GM11168 (cell line): Measurements from ENCODE around the gene TEKT5.
"Not testable (repeated sequence)": the region's sequence is repeated elsewhere in the genome, so short reads cannot be mapped to it uniquely, and the experiment has no call there.

Experiments used
- in situ Hi-C: fragments of 300-500 bp; cut with MboI; formaldehyde crosslinking; loops from one replicate; pipeline ENCODE4 v1.12.0; 2022; ENCODE audit warnings: low sequenced_read_pairs; ENCODE audit not compliant: unreplicated experiment

The TEKT5 gene

GRCh38 chr16:10641555-10641952 is 53.2 kb downstream of the TEKT5 start:
- in situ Hi-C loops: no loop called here

GRCh38 chr16:10640934-10641333 is 53.8 kb downstream of the TEKT5 start:
- in situ Hi-C loops: no loop called here

GRCh38 chr16:10638101-10638500 is 56.6 kb downstream of the TEKT5 start:
- in situ Hi-C loops: no loop called here

- in situ Hi-C loops: no loop called here
Observed at GRCh38 chr16:10637337-10638037, 57.2 kb downstream of the TEKT5 start.

- in situ Hi-C loops: no loop called here
Observed at GRCh38 chr16:10635365-10636021, 59.2 kb downstream of the TEKT5 start.

GRCh38 chr16:10633429-10633828 is 61.3 kb downstream of the TEKT5 start:
- in situ Hi-C loops: not testable (repeated sequence)

- in situ Hi-C loops: no loop called here
Observed at GRCh38 chr16:10631886-10632285, 62.8 kb downstream of the TEKT5 start.

- in situ Hi-C loops: no loop called here
Observed at GRCh38 chr16:10629592-10629963, 65.2 kb downstream of the TEKT5 start.

GRCh38 chr16:10625595-10626357 is 69.0 kb downstream of the TEKT5 start:
- in situ Hi-C loops: no loop called here

- in situ Hi-C loops: no loop called here
Observed at GRCh38 chr16:10624527-10624926, 70.2 kb downstream of the TEKT5 start.

- in situ Hi-C loops: no loop called here
Observed at GRCh38 chr16:10623059-10623458, 71.7 kb downstream of the TEKT5 start.

- in situ Hi-C loops: no loop called here
Observed at GRCh38 chr16:10622036-10622921, 72.5 kb downstream of the TEKT5 start.

- in situ Hi-C loops: not testable (repeated sequence)
Observed at GRCh38 chr16:10621216-10621949, 73.3 kb downstream of the TEKT5 start.

GRCh38 chr16:10620120-10620519 is 74.6 kb downstream of the TEKT5 start:
- in situ Hi-C loops: no loop called here

- in situ Hi-C loops: no loop called here
Observed at GRCh38 chr16:10619271-10619849, 75.4 kb downstream of the TEKT5 start.

- in situ Hi-C loops: no loop called here
Observed at GRCh38 chr16:10618710-10619209, 76.0 kb downstream of the TEKT5 start.

- in situ Hi-C loops: no loop called here
Observed at GRCh38 chr16:10617662-10618420, 76.9 kb downstream of the TEKT5 start.
